GM06990 (cell line): ENCODE measurements around the gene ELK3.

ENCODE experiments used
- DNase-seq: peaks from one replicate; pipeline ENCODE4 v3.0.0-alpha.2; 2011; ENCODE audit not compliant: insufficient read length; ENCODE audit errors: extremely low read depth
- H3K27me3 ChIP-seq: replicated peaks from 2 replicates; pipeline ENCODE4 v1.6.0; 2011; ENCODE audit warnings: low read length; ENCODE audit not compliant: control insufficient read depth, insufficient read depth
- H3K36me3 ChIP-seq: 2 replicates; pipeline ENCODE4 v1.5.1; 2011; ENCODE audit warnings: low read length; ENCODE audit not compliant: control insufficient read depth, insufficient read depth
- H3K4me3 ChIP-seq: replicated peaks from 2 replicates; pipeline ENCODE4 v1.5.1; 2011; ENCODE audit warnings: low read depth, mild to moderate bottlenecking, control low read depth, low read length
- CTCF ChIP-seq: IDR thresholded peaks from 2 replicates; pipeline ENCODE4 v1.5.1; 2011; ENCODE audit warnings: low read length, control low read depth, mild to moderate bottlenecking, inconsistent platforms; ENCODE audit not compliant: insufficient read depth, poor library complexity, severe bottlenecking

The ELK3 gene

GRCh38 chr12:96257550-96258103 is 63.5 kb downstream of the ELK3 start:
- no peak for DNase-seq
- no peaks in the 10 kb centered on the region for H3K27me3 ChIP-seq
- no peak for TF ChIP-seq CTCF
- peaks cover 9% of the 10 kb centered on the region for H3K36me3 ChIP-seq
- H3K4me3 ChIP-seq, result no peak overlapping the region

- Histone ChIP-seq H3K4me3 (no peak overlapping the region), H3K27me3 (no peaks in the 10 kb centered on the region), H3K36me3 (peaks cover 9% of the 10 kb centered on the region)
- no peak for DNase-seq
- TF ChIP-seq CTCF, result no peak
Observed at GRCh38 chr12:96258104-96258961, 64.2 kb downstream of the ELK3 start.

- H3K36me3 ChIP-seq, result peaks cover 12% of the 10 kb centered on the region
- no peak for DNase-seq
- no peak overlapping the region for H3K4me3 ChIP-seq
- H3K27me3 ChIP-seq, result no peaks in the 10 kb centered on the region
- TF ChIP-seq CTCF, result no peak
Observed at GRCh38 chr12:96260231-96260630, 66.1 kb downstream of the ELK3 start.

GRCh38 chr12:96260644-96261043 is 66.5 kb downstream of the ELK3 start:
- no peak for DNase-seq
- Histone ChIP-seq H3K36me3 (peaks cover 13% of the 10 kb centered on the region), H3K27me3 (no peaks in the 10 kb centered on the region), H3K4me3 (no peak overlapping the region)
- TF ChIP-seq CTCF, result no peak

GRCh38 chr12:96261557-96261956 is 67.4 kb downstream of the ELK3 start:
- TF ChIP-seq CTCF, result no peak
- H3K4me3 ChIP-seq, result no peak overlapping the region
- DNase-seq, result no peak
- H3K36me3 ChIP-seq, result peaks cover 11% of the 10 kb centered on the region
- no peaks in the 10 kb centered on the region for H3K27me3 ChIP-seq
